B cell (primary cell): ENCODE results near the gene UNC79. TPM values are rescaled to one million over a fixed set of nuclear protein-coding genes. Genes with fewer than 3 reads are reported as not detected.

Experiments used
- ATAC-seq: fragments of 200-7000 bp; cut with Tn5 transposase; one replicate; pipeline ENCODE4 v1.10.0; 2021; ENCODE audit warnings: low read depth, mild to moderate bottlenecking, moderate number of reproducible peaks, moderate library complexity
- CTCF ChIA-PET: fragments of 350-600 bp; sonication (Branson Sonifier 250); formaldehyde crosslinking; loops from one replicate; lab custom pipeline; 2021; ENCODE audit warnings: antibody characterized with exemption, inconsistent platforms; lab: Charles Lee
- POLR2A ChIA-PET: fragments of 350-600 bp; sonication (Branson Sonifier 250); formaldehyde crosslinking; loops from one replicate; lab custom pipeline; 2021; ENCODE audit warnings: antibody characterized with exemption; lab: Charles Lee
- DNase-seq: peaks from one replicate; pipeline ENCODE4 v3.0.0; 2013
- H2AFZ ChIP-seq: 2 replicates; pipeline ENCODE4 v1.6.1; 2012; ENCODE audit warnings: mild to moderate bottlenecking, low read depth, low read length; ENCODE audit not compliant: insufficient read depth, poor library complexity, severe bottlenecking
- H3K27ac ChIP-seq, 2 donors: 1 replicate in 1 of 2; 2 replicates in 1 of 2; pipeline ENCODE4 v1.5.1; 2012 to 2013; ENCODE audit warnings: low read length in 2 of 2, mild to moderate bottlenecking in 2 of 2, moderate library complexity in 1 of 2
- H3K27me3 ChIP-seq, 4 experiments: fragments of 200-600 bp in 1 of 4; sonication (generic) in 1 of 4; replicated peaks in 1 of 4; 1 replicate in 2 of 4; 2 replicates in 2 of 4; pipeline versions ENCODE4 v1.6.1 to v1.7.0; 2013 to 2016; ENCODE audit warnings: low read length in 3 of 4, mild to moderate bottlenecking in 2 of 4, mixed read lengths in 1 of 4, moderate library complexity in 1 of 4; ENCODE audit not compliant: insufficient read depth in 4 of 4, control insufficient read depth in 3 of 4; ENCODE audit errors: control extremely low read depth in 1 of 4
- H3K36me3 ChIP-seq, 2 experiments: replicated peaks in 1 of 2; 1 replicate in 1 of 2; 2 replicates in 1 of 2; pipeline versions ENCODE4 v1.6.1 to v1.7.1; 2013; ENCODE audit warnings: low read length in 1 of 2; ENCODE audit not compliant: insufficient read depth in 2 of 2, control insufficient read depth in 1 of 2; ENCODE audit errors: control extremely low read depth in 1 of 2, extremely low read depth in 1 of 2
- H3K4me1 ChIP-seq, 2 donors: fragments of 200-600 bp in 1 of 2; sonication (generic) in 1 of 2; 1 replicate in 1 of 2; 2 replicates in 1 of 2; pipeline versions ENCODE4 v1.5.1 to v1.6.1; 2013 to 2017; ENCODE audit warnings: low read length in 2 of 2; ENCODE audit not compliant: control insufficient read depth in 2 of 2, insufficient read depth in 2 of 2
- H3K4me2 ChIP-seq: replicated peaks from 2 replicates; pipeline ENCODE3; 2012; ENCODE audit warnings: mild to moderate bottlenecking, low read depth, low read length; ENCODE audit not compliant: poor library complexity, severe bottlenecking
- H3K4me3 ChIP-seq, 5 experiments: fragments of 200-600 bp in 1 of 5; sonication (generic) in 1 of 5; 1 replicate in 3 of 5; 2 replicates in 2 of 5; pipeline versions ENCODE4 v1.5.1 to v1.7.0; 2011 to 2016; ENCODE audit warnings: low read length in 4 of 5, mild to moderate bottlenecking in 4 of 5, low read depth in 2 of 5, control low read depth in 1 of 5, moderate library complexity in 1 of 5; ENCODE audit not compliant: insufficient read depth in 1 of 5; ENCODE audit errors: control extremely low read depth in 1 of 5, extremely low read depth in 1 of 5
- H3K79me2 ChIP-seq: fragments of 200-600 bp; sonication (generic); one replicate; pipeline ENCODE4 v1.6.0; 2016; ENCODE audit warnings: low read length; ENCODE audit not compliant: control insufficient read depth, insufficient read depth
- H3K9ac ChIP-seq: fragments of 200-600 bp; sonication (generic); 2 replicates; pipeline ENCODE4 v1.6.1; 2017; ENCODE audit warnings: mild to moderate bottlenecking, low read length, moderate library complexity
- H3K9me3 ChIP-seq, 3 donors: one replicate each; pipeline versions ENCODE4 v1.6.1 to v1.7.1; 2013; ENCODE audit warnings: low read length in 2 of 3; ENCODE audit not compliant: control insufficient read depth in 2 of 3, insufficient read depth in 1 of 3; ENCODE audit errors: control extremely low read depth in 1 of 3
- H4K20me1 ChIP-seq: 2 replicates; pipeline ENCODE4 v1.6.0; 2012; ENCODE audit warnings: mild to moderate bottlenecking, low read length; ENCODE audit not compliant: insufficient read depth, control insufficient read depth, poor library complexity, severe bottlenecking
- H3K27ac Mint-ChIP-seq: one replicate; pipeline ENCODE4 v1.8.0; 2021; ENCODE audit warnings: mixed read lengths
- H3K27me3 Mint-ChIP-seq: one replicate; pipeline ENCODE4 v1.8.0; 2021; ENCODE audit warnings: mixed read lengths
- H3K4me1 Mint-ChIP-seq: one replicate; pipeline ENCODE4 v1.8.0; 2021; ENCODE audit warnings: mixed read lengths
- H3K4me3 Mint-ChIP-seq: one replicate; pipeline ENCODE4 v1.8.0; 2021; ENCODE audit warnings: mixed read lengths
- H3K9me3 Mint-ChIP-seq: one replicate; pipeline ENCODE4 v1.8.0; 2022; ENCODE audit warnings: mixed read lengths; ENCODE audit not compliant: insufficient read depth
- EZH2 ChIP-seq: IDR thresholded peaks from 2 replicates; pipeline ENCODE4 v1.6.1; 2012; ENCODE audit warnings: borderline replicate concordance, low read depth, mild to moderate bottlenecking, moderate library complexity, low read length; ENCODE audit not compliant: insufficient read depth, poor library complexity, severe bottlenecking
- WGBS: methylation state at CpG from one replicate; pipeline ENCODE4 v1.1.5; 2013; ENCODE audit warnings: missing lambda C conversion rate; ENCODE audit not compliant: insufficient coverage; 5-methylcytosine and 5-hydroxymethylcytosine counted together
- intact Hi-C: fragments of 100-400 bp; cut with micrococcal nuclease; formaldehyde crosslinking; loops from one replicate; pipeline ENCODE4 v1.10.0; 2022
- polyA plus RNA-seq: library from polyadenylated mRNA; depleted of rRNA; stranded (reverse); fragments of >200 nt; gene quantifications from 2 replicates; pipeline ENCODE4 v1.2.3, GENCODE V29; 2012
- total RNA-seq, 2 donors: library from RNA; stranded (reverse); fragments of 120-200 nt in 1 of 2; gene quantifications; 1 replicate in 1 of 2; 2 replicates in 1 of 2; pipeline versions ENCODE4 v1.2.3 to v1.2.4, GENCODE V29; 2013 to 2022
- TF ChIP-seq, protein P1 (sequence below): fragments of 200-600 bp; IDR thresholded peaks from one replicate; pipeline ENCODE4 v1.8.0; 2022; ENCODE audit warnings: antibody characterized with exemption, mild to moderate bottlenecking

Gene UNC79
- total and polyA plus RNA-seq, 2 donors (not counting 1 experiment from before 2014, with no cell fraction given): 0.04 to 0.15 TPM

DNA sequence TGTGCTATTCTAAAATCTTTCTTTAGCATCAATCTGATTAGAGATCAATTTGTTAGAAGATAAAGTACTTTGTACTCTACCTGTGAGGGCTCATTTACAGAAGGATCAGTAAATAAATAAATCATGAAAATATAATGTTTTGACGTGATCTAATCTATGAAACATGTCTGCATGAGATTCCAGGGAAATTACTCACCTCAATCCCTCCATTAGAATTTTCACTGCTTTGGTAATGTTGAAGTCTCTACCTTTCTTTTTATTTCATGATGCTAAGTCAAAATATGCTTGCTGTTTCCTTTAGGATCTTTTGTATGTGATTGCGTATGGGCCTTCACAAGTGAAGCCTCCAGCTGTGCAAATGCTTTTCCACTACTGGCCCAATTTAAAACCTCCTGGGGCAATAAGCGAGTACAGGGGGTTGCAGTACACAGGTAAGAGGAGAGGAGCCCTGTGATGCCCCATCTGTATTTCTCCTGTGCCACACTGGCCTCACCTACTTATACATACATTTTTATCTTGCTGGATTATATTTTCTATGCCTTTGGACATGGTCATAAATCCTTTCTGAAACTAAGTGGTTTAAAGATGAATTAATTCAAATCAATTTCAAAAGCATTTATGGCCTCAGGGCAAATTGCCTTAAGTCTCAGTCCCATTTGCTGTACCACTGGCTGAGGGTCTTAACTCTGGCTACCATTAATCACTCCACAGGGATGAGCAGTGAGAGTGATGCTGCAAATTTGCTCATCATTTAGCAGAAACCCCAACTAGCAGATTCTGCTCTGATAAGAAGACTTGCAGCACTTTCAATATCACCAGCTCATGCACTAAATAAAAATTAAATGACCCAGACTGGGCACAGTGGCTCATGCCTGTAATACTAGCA, 66.4 kb downstream of the UNC79 start:
- H3K27ac ChIP-seq: no peak overlapping the region
- POLR2A ChIA-PET: no interaction called here
- no peak overlapping the region for H3K4me3 Mint-ChIP-seq

DNA sequence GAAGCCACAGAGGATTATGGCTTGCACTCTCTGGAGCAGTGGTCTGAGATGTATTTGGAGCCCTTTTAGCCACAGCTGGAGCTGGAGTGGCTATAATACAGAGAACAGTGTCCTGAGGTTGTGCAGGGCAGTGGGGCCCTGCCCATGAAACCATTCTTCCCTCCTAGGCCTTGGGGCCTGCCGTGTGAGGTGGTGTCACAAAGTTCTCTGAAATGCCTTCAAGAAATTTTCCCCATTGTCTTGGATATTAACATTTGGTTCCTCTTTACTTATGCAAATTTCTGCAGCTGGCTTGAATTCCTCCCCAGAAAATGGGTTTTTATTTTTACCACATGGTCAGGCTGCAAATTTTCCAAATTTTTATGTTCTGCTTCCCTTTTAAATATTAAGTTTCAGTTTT, 79.3 kb downstream of the UNC79 start:
- Mint-ChIP-seq H3K4me1 (peaks cover 8% of the 10 kb centered on the region), H3K4me3 (no peak overlapping the region), H3K27me3 (peaks cover 11% of the 10 kb centered on the region), H3K27ac (no peak overlapping the region), H3K9me3 (no peaks in the 10 kb centered on the region)
- ChIA-PET POLR2A (no interaction called here), CTCF (interaction anchor here (1.2 kb wide), 1 partner anchor 27 kb away, joined by 3 read pairs; no protein-coding TSS in a partner anchor)
- H3K36me3 ChIP-seq: no peaks in the 10 kb centered on the region
- DNase-seq (no peak), ATAC-seq (no peak)
- TF ChIP-seq, protein P1, sequence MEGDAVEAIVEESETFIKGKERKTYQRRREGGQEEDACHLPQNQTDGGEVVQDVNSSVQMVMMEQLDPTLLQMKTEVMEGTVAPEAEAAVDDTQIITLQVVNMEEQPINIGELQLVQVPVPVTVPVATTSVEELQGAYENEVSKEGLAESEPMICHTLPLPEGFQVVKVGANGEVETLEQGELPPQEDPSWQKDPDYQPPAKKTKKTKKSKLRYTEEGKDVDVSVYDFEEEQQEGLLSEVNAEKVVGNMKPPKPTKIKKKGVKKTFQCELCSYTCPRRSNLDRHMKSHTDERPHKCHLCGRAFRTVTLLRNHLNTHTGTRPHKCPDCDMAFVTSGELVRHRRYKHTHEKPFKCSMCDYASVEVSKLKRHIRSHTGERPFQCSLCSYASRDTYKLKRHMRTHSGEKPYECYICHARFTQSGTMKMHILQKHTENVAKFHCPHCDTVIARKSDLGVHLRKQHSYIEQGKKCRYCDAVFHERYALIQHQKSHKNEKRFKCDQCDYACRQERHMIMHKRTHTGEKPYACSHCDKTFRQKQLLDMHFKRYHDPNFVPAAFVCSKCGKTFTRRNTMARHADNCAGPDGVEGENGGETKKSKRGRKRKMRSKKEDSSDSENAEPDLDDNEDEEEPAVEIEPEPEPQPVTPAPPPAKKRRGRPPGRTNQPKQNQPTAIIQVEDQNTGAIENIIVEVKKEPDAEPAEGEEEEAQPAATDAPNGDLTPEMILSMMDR: no peak
- no peak for TF ChIP-seq EZH2
- intact Hi-C loops: no loop called here
- no peak overlapping the region for H3K4me2 ChIP-seq
- peaks cover 0 to 2% (median 0%) of the 10 kb centered on the region in 4 experiments for H3K27me3 ChIP-seq
- H3K9me3 ChIP-seq: no peaks in the 10 kb centered on the region
- H3K4me3 ChIP-seq: no peak overlapping the region
- no peak overlapping the region for H2AFZ ChIP-seq
- no peak overlapping the region for H3K9ac ChIP-seq
- no peaks in the 10 kb centered on the region for H3K79me2 ChIP-seq
- no peak overlapping the region for H3K27ac ChIP-seq
- no peaks in the 10 kb centered on the region for H3K4me1 ChIP-seq
- H4K20me1 ChIP-seq: no peaks in the 10 kb centered on the region
- WGBS: no CpG with 5 or more reads among the region's 1 CpG

More for the DNA sequence above, 66.4 kb downstream of the UNC79 start:
- Histone ChIP-seq H3K79me2 (no peaks in the 10 kb centered on the region), H3K27me3 (peaks cover 0 to 3% (median 0%) of the 10 kb centered on the region in 4 experiments), H3K9ac (no peak overlapping the region), H3K4me1 (peaks cover 0 to 3% of the 10 kb centered on the region in 2 donors), H3K9me3 (peaks cover 1 to 16% (median 16%) of the 10 kb centered on the region in 3 donors), H2AFZ (no peak overlapping the region), H3K4me3 (no peak overlapping the region), H3K4me2 (no peak overlapping the region), H4K20me1 (no peaks in the 10 kb centered on the region), H3K36me3 (no peaks in the 10 kb centered on the region)
- TF ChIP-seq, protein P1: no peak
- TF ChIP-seq EZH2: no peak
- CTCF ChIA-PET: no interaction called here
- Mint-ChIP-seq H3K27ac (no peak overlapping the region), H3K9me3 (peaks cover 18% of the 10 kb centered on the region), H3K27me3 (no peaks in the 10 kb centered on the region), H3K4me1 (peaks cover 10% of the 10 kb centered on the region)
- DNase-seq (no peak), ATAC-seq (no peak)
- intact Hi-C loops: no loop called here
- no CpG with 5 or more reads among the region's 3 CpGs for WGBS
